ENCODE results near the gene TMEM115. TPM values are rescaled to one million over a fixed set of nuclear protein-coding genes. Genes with fewer than 3 reads are reported as not detected.

The TMEM115 gene
- total and polyA plus RNA-seq, 9 of the 15 experiments (the other 6 are each of a cell fraction or from before 2014, with no cell fraction given): 1.6 to 26.9 (median 14.1) TPM

DNA sequence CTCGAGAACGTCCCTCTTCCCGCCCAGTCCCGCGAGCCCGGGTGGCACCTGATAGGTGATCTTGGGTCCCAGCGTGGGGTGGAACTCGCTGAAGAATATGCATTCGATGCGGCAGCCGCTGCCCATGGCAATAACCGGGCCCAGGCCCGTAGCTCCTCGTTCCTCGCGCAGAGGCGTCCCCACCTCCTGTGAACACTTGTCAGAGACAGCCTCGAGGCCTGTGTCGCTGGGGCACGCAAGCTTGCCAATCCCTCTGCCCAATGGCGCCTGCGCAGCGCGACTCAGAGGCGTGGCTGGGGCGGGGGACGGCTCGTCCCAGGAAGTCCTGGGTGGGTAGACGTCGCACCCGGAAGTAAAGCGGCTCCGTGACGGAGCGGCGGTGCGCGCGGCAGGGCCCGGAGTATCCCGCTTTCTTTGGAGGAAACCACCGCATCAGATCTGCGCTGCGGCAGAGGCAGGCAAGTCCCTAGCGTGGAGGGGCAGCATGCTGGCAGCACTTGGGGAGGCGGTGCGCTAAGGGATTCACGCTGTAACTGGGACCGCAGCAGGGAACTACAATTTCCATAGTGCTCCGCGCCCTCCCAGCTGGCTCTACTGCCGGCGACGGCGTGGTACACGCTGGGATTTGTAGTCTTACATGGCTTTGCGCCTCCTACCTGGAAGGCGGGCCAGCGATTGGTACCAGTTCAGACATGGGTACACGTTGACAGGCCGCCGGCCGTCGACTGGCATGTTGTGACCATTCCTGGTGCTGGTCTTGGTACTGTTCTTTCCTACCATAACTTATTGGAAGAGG is 8.6 kb downstream of the TMEM115 start, which contains the start of the genes CYB561D2 and NPRL2 (continued):
- TF ChIP-seq, protein P1, sequence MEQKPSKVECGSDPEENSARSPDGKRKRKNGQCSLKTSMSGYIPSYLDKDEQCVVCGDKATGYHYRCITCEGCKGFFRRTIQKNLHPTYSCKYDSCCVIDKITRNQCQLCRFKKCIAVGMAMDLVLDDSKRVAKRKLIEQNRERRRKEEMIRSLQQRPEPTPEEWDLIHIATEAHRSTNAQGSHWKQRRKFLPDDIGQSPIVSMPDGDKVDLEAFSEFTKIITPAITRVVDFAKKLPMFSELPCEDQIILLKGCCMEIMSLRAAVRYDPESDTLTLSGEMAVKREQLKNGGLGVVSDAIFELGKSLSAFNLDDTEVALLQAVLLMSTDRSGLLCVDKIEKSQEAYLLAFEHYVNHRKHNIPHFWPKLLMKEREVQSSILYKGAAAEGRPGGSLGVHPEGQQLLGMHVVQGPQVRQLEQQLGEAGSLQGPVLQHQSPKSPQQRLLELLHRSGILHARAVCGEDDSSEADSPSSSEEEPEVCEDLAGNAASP (IDR thresholded peaks at IDR 0.05): no peak
- TF ChIP-seq NELFE (IDR thresholded peaks at IDR 0.05; ENCODE audit: insufficient read depth, insufficient read length) (no peak), XRCC3 (IDR thresholded peaks at IDR 0.05) (no peak), POLR2B (IDR thresholded peaks at IDR 0.05; ENCODE audit: low read depth, partially characterized antibody) (peak; percentile 70), TOE1 (IDR thresholded peaks at IDR 0.05; ENCODE audit: borderline replicate concordance) (no peak), TOE1 (CRISPR knock-in tag; IDR thresholded peaks at IDR 0.05; ENCODE audit: borderline replicate concordance, low read depth) (0 out of 2 replicates have a peak, but pooled peaks have one; percentile 51), STAG1 (CRISPR knock-in tag; IDR thresholded peaks at IDR 0.05; ENCODE audit: borderline replicate concordance) (no peak), XRCC4 (IDR thresholded peaks at IDR 0.05; ENCODE audit: extremely low read depth, insufficient read depth, insufficient read length) (no peak), BCL6 (CRISPR knock-in tag; IDR thresholded peaks at IDR 0.05) (no peak), GATA2 (CRISPR knock-in tag; IDR thresholded peaks at IDR 0.05) (no peak), TEAD2 (tag; IDR thresholded peaks at IDR 0.05) (no peak), ZBTB49 (CRISPR knock-in tag; IDR thresholded peaks at IDR 0.05; ENCODE audit: borderline replicate concordance) (no peak), ZNF77 (CRISPR knock-in tag; IDR thresholded peaks at IDR 0.05) (no peak), GTF3C2 (IDR thresholded peaks at IDR 0.05; ENCODE audit: borderline replicate concordance, extremely low read depth, insufficient read length) (no peak), ZNF699 (CRISPR knock-in tag; IDR thresholded peaks at IDR 0.05; ENCODE audit: insufficient replicate concordance) (no peak), NCOA2 (IDR thresholded peaks at IDR 0.05; ENCODE audit: partially characterized antibody in 2 of 2) (no peak), HMGN3 (IDR thresholded peaks at IDR 0.05; ENCODE audit: borderline replicate concordance, extremely low read depth, insufficient read length, low read depth, low read length) (peak; percentile 55), GTF2F1 (IDR thresholded peaks at IDR 0.05; ENCODE audit: low read depth, low read length) (no peak), SMAD4 (CRISPR knock-in tag; conservative IDR thresholded peaks at IDR 0.05) (peak; percentile 46; the same call in 1 of the 2 replicates), ATF1 (CRISPR knock-in tag; IDR thresholded peaks at IDR 0.05) (peak; percentile 36; the same call in 1 of the 2 replicates), ATF1 (tag; IDR thresholded peaks at IDR 0.05) (peak; percentile 96), CHD1 (IDR thresholded peaks at IDR 0.05; ENCODE audit: low read length) (no peak), EP400 (IDR thresholded peaks at IDR 0.05) (peak; percentile 65)
